DOHH2 (cell line): ENCODE measurements around the gene TOR1AIP2.

Source experiments
- EZH2phosphoT487 ChIP-seq: fragments of 200-600 bp; sonication (generic); IDR thresholded peaks from 2 replicates; pipeline ENCODE4 v1.6.1; 2017; ENCODE audit warnings: borderline replicate concordance, mild to moderate bottlenecking, antibody characterized with exemption, low read length, moderate library complexity, mixed read lengths
- TF ChIP-seq, protein P1 (sequence below): fragments of 200-600 bp; sonication (generic); IDR thresholded peaks from one replicate; pipeline ENCODE4 v1.5.1; 2014; ENCODE audit warnings: antibody characterized with exemption, mild to moderate bottlenecking, low read depth, low read length; ENCODE audit not compliant: poor library complexity, severe bottlenecking

DNA sequence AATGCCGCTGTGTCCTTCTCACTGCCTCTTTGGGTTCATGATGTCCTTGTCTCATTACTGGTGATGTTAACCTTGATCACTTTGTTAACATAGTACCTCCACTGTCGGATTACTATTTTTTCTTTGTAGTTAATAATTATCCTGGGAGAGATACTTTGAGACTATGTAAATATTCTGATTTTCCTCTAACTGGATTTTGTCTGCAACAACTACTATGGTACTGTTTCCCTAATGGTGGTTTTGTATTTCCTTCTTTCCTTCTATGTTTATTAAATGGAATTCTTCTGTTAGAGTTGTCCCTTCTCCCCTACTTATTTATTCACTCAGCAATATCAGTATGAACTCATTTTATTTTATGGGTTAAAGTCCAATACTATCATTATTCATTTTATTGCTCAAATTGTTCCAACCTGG lies 4.2 kb downstream of the TOR1AIP2 start:
- TF ChIP-seq, protein P1, sequence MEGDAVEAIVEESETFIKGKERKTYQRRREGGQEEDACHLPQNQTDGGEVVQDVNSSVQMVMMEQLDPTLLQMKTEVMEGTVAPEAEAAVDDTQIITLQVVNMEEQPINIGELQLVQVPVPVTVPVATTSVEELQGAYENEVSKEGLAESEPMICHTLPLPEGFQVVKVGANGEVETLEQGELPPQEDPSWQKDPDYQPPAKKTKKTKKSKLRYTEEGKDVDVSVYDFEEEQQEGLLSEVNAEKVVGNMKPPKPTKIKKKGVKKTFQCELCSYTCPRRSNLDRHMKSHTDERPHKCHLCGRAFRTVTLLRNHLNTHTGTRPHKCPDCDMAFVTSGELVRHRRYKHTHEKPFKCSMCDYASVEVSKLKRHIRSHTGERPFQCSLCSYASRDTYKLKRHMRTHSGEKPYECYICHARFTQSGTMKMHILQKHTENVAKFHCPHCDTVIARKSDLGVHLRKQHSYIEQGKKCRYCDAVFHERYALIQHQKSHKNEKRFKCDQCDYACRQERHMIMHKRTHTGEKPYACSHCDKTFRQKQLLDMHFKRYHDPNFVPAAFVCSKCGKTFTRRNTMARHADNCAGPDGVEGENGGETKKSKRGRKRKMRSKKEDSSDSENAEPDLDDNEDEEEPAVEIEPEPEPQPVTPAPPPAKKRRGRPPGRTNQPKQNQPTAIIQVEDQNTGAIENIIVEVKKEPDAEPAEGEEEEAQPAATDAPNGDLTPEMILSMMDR, result no peak
- TF ChIP-seq EZH2phosphoT487, result no peak
